ENCODE results near the gene PLEKHO1.
"Not testable (repeated sequence)": the region's sequence is repeated elsewhere in the genome, so short reads cannot be mapped to it uniquely, and the experiment has no call there.

PLEKHO1 gene, protein sequence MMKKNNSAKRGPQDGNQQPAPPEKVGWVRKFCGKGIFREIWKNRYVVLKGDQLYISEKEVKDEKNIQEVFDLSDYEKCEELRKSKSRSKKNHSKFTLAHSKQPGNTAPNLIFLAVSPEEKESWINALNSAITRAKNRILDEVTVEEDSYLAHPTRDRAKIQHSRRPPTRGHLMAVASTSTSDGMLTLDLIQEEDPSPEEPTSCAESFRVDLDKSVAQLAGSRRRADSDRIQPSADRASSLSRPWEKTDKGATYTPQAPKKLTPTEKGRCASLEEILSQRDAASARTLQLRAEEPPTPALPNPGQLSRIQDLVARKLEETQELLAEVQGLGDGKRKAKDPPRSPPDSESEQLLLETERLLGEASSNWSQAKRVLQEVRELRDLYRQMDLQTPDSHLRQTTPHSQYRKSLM

DNA sequence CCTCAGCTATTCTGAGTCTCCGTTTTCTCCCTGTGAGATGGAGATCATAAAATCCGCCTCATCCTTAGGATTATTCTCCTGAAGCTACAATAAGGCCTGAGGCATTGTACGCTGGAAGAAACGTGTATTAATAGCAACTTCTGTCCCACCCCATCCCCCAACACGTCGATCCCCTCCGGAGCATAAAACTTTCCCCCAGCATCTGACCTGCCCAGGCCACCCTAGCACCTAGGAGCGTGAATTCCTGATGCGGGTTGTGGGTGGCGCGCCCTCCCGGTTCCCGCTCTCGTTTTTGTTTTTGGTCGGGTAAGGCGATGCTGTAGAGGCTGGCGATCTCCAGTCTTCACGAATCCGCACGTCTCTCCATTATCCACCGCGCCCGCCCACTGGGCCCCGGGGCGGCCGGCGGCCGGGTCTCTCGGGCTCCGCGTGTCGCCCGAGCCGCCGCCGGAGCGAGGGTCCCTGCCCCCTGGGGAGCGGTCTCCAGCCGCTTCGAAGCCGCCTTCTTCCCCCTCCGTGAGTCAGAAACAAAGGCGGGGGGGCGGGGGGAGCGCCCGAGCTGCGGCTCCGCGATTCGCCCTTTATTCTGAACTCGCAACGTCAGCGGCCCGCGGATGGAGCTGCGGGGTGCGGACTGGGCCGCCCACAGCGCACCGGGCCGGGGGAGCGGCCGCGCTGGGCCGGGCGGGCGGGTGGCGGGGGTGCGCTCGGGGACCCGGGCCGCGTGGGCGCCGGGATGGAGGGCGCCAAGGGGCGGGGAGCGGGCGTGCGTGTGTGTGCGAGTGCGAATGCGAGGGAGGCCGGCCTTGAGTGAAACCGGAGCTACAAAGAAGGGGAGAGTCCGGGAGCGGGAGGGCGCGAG is at the start of gene PLEKHO1:
Gene PLEKHO1, plus strand, starts transcription at position 646 of the 862 bp plus-strand sequence. CDS start 342 bp downstream, outside the sequence.
- DNase-seq: peak; percentile 93

DNA sequence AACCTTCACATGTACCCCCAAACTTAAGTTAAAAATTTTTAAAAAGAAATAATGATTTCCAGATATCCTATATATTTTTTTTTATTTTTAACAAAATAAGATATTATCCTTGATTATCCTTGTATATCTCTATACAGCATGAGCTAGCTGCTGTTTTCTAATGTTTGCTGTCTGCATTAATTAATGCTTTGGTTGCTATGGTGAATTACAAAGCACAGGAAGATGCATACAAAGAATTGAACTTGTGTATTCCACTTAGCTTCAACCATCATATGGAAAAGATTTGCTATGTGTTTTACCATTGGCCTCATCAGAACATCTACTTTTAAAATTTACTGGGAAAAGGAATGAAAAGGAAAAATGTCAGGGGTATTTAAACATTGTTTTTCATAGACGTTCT is 46.7 kb upstream of the PLEKHO1 start:
- DNase-seq: no peak

DNA sequence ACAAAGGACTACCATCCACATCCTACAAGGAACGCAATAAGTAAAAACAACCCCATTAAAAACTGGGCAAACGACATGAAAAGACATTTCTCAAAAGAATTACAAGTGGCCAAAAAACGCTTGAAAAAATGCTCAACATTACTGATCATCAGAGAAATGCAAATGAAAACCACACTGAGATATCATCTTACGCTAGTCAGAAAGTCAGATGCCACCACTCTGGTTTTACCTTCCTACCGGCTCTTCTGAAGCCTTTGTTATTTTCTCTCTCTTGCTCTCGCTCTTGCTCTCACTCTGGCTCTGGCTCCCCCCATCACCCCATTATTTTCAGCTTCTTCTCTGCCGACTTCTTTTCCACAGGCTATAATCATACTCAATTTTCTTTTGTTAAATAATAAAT is 43.4 kb upstream of the PLEKHO1 start:
- peak; percentile 10 for DNase-seq

DNA sequence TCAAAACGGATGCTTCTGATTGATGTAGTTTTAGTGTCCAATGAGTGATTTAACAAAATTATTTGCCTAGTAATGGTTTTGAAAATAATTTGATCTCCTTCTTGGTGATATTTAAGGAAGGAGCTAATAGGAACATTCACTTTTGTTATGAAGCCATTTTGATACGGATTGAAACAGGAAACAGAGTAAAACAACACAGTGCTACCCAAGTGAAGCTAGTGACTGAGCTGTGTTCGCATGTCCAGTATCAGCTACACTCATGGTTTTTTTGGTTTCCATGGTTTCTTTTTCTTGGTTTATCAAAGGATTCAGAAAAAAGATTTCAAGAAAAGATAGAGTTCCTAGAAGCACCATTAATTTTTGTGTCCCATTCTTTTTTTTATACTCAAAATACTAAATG is 40.1 kb upstream of the PLEKHO1 start:
- DNase-seq: no peak

DNA sequence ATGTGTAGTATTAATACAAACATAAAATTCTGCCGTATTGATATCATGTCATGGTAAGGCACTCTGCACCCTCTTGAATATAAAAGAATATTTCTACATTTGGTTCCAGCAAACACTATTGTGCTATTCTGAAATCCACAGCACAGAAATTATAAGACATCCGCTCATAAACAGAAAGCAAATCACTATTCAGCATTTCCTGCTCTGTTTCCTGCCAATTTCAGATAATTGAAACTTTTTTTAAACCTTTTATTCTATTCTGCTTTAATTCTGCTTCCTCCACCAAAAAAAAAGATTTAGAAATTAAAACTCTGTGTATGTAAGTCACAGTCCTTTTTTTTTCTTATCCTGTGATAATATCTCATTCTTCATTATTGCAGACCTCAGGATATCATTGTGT is 39.6 kb upstream of the PLEKHO1 start:
- no peak for DNase-seq

DNA sequence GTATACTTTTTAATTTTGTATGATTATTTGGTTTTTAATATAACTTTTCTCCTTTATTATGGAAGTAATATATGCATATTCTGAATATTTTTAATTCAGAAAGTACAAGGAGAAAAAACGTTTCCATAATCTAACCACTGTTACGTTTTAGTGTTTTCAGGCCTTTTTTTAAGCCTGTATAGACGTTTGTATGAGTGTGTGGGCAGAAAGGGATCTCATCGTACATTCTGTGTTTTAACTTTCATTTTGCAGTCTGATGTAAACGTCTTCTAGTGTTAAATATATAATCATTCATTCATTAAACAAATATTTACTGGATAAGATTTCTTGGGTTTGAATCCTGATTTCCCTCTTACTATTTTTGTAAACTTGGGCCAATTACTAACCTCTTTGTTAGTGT is 38.0 kb upstream of the PLEKHO1 start:
- DNase-seq: no peak

DNA sequence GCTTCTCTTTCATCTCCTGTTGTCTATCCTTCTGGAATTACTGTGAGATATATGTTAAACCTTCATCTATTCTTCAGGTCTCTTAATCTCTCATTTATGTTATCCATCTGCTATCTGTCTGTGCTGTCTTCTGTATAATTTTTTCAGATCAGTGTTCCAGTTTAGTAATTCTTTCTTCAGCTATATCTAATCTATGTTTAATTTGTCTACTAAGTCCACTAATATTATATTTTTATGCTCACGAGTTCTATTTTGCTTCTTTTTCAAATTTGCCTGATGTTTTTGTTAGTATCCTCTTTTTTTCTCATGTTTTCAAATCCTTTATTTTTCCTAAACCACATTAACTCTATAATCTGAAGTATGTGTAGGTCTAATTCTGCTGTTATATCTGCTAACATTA is 34.6 kb upstream of the PLEKHO1 start:
- DNase-seq: no peak

DNA sequence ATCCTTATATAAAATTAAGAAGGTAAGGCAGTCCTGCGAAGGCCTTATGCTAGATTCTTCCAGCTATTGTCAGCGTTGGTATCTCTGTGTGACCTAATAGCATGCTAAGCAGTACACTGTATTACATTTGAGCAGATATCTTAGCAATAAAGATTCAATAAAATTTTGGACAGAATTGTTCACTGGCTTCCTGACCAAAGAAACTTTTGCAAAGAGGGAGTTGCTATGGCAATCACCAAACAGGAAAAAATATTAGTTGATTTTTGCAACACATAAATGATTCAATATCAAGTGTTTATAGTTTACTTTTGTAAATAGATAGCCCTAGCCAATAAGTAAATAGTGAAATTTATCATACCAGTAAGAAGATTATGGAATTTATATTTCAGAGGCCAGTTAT is 31.0 kb upstream of the PLEKHO1 start:
- DNase-seq: no peak

DNA sequence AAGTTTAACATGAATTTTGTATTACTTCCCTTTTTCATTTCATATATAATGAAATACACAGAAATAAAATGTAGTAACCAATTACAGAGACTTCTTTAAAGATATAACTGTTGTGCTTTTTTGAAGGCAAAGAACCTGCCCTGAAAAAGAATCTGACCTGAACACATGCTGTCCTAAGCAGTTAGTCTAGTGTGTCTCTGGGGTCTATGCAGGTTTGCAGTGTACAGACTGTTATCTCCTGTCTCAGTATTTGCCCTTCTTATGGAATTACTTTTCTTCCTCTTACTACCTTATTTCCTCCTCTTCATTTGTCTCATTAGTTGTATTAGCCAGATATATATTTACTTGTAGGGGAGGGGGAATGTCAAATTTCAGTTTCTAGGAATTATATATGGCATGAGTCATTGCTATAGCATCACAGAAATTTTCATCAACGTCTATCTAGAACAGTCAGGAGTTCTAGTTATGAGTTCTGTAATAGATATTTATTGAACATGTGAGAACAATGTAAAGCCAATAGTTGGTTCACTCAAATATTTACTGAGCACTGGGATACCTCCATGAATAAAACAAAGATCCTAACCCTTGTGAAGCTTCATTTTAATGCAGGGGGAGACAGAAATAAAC is 28.4 kb upstream of the PLEKHO1 start:
- peak; percentile 51 for DNase-seq

DNA sequence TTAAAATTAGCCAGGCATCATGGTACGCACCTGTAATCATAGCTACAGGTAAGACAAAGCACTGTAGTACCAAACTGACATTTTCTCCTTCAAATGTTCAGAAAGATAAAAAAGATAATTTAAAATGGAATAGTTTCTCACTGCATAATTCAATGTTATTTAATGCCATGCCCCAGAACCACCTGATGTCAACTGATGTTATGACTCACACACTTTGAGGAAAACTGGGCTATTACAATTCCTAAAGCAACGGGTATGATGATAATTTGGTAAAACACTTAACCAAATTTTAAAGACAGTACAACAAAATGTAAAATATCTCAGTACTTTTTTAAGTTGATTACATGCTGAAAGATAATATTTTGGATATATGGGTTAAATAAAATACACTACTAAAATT is 22.9 kb upstream of the PLEKHO1 start:
- DNase-seq: no peak

DNA sequence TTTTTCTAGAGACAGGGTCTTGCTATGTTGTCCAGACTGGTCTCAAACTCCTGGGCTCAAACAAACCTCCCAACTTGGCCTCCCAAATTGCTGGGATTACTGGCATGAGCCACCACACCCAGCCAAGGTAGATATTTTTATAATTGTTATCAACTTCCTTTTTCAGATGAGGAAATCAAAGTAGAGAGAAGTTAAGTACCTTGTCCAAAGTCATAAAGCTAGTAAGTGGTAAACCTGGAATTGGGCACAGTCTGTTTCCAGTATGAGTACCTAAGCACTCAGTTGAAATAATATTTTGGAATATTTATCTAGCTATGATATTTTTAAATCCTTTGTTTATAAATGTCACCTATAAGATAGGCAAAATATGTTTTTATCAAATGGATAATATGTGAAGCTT is 22.3 kb upstream of the PLEKHO1 start:
- DNase-seq: no peak

DNA sequence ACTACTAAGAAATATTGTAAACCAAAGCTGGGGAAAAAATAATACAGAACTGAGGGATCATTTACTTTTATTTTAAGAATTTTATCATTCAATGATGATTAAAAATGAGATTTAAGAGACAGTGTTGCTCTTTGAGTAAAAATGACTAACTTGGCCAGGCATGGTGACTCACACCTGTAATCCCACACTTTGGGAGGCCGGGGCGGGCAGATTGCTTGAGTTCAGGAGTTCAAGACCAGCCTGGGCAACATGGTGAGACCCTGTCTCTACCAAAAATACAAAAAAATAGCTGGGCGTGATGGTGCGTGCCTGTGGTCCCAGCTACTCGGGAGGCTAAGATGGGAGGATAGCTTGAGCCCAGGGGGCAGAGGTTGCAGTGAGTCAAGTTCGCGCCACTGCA is 21.8 kb upstream of the PLEKHO1 start:
- DNase-seq: peak; percentile 38

DNA sequence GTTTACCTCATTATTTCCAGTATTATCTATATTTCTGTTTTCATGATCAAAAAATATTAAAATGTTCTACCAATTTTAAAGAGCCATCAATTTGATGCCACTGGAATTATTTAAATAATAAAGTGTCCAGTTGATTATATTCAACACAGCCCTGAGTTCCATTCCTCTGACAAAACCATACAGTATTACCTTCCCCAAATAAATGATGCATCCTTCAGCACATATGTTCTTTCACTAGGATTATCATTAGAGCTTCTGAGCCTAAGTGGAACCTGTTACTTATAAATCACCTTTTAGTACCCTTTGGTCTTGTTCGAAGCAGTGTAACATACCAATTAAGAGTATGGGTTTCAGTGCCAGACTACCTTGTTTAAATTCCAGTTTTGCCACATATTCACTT is 17.3 kb upstream of the PLEKHO1 start:
- no peak for DNase-seq

DNA sequence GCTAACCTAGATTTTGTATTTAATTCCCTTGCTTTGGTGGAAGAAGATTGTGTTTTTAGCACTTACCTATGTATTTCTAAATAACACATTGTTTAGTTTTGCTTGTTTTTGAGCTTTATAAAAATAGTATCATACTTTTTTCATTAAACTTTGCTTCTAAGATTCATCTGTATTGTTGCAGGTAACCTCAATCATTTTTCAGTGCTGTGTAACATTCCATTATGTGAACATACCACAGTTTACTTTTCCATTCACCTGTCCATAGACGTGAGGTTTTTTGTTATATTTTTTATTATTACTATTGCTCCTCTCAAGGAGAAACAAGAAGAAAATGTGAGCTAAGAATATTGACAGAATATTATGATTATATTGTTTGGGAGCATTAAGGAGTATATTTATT is 15.2 kb upstream of the PLEKHO1 start:
- no peak for DNase-seq

DNA sequence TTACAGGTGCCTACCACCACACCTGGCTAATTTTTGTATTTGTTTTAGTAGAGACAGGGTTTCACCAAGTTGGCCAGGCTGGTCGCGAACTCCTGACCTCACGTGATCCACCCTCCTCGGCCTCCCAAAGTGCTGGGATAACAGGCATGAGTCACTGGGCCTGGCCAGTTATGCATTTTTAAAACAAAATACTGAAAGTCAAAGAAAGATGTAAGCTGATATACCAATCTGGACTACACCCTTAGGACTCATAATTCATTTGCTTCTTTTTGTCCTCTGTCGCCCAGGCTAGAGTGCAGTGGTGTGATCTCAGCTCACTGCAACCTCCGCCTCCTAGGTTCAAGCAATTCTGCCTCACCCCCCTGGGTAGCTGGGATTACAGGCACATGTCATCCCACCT is 14.3 kb upstream of the PLEKHO1 start:
- DNase-seq: not testable (repeated sequence)

DNA sequence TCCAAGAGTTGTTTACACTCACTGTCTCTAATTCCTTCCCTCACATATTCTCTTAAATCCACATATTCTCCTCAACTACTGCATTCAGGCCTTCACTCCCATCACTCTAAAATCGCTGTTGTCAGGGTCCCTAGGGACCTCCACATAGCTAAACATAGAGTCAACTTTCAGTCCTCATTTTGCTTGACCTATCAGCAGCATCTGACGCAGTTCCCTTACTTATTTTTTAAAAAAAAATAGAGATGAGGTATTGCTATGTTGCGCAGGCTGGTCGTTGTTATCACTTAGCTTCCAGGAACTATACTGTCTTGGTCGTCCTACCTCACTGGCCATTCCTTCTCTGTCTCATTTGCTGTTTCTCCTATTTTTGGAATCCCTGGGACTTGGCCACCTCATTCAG is 11.7 kb upstream of the PLEKHO1 start:
- DNase-seq: no peak

DNA sequence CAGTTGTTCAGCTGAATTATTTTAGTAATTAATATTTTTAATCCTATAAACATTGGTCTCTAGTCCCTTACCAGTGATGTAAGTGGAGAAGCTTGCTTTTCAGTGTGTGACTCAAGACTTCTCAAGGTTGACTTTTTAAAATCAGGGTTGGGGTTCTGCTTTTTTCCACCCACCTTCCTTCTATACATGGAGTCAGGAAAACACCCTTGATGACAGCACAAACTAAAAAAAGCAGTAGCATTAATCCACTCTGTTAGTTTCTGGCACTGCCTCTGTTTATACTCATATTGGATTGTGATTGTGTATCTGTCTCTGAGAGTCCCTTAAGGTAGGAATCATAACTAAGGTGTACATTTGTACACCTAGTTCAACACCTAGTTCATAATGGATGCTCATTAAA is 8.3 kb upstream of the PLEKHO1 start:
- no peak for DNase-seq

DNA sequence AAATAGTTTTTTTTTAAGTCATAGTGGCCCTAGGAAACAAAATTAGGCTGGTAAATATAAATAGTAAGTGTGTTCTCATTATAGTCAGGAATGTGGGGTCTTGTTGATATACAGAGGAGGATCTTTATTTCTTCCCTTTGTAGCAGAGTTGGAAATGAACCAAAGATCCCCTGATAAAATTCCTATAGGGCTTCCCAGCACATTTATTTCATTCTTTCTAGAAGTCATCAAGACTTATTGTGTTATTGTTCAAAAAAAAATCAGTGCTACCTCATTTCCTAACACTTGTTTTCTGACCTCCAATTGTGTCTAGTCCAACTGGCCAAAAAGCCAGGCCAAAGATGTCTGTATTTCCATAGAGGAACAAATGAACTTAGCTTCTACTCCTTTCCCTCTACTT is 7.6 kb upstream of the PLEKHO1 start:
- DNase-seq: no peak

DNA sequence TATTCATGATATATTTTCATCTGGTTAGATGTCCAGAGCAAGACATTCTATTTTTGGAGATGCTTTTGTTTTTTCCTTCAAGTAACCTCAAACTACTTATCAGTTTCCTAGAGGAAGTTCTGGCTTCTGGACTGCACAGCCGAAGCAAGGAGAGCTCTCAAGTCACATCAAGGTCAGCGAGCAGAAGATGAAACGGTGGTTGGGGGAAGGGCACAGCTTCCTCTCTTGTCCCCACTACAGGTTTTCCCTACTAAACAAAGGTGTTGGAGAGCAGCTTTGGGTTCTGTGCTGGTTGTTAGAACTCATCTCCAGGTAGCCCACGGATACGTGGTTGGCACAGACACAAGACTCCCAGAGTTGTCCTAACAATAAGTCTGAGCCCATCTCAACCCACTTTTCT is 5.1 kb upstream of the PLEKHO1 start:
- no peak for DNase-seq

DNA sequence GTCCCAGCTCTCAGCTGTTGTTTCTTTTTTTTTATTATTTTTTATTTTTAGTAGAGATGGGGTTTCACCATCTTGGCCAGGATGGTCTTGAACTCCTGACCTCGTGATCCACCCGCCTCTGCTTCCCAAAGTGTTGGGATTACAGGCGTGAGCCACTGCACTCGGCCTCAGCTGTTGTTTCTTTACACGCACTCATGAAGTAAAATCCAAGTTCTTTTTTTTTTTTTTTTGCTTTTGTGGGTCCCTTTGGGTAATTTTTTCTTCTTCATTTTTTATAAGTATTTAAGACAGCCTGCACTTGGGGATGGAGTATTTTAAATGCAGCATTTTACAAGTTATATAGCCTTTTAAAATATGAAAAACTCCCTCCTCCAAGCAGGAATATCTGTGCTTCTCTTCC is 3.7 kb upstream of the PLEKHO1 start:
- not testable (repeated sequence) for DNase-seq

DNA sequence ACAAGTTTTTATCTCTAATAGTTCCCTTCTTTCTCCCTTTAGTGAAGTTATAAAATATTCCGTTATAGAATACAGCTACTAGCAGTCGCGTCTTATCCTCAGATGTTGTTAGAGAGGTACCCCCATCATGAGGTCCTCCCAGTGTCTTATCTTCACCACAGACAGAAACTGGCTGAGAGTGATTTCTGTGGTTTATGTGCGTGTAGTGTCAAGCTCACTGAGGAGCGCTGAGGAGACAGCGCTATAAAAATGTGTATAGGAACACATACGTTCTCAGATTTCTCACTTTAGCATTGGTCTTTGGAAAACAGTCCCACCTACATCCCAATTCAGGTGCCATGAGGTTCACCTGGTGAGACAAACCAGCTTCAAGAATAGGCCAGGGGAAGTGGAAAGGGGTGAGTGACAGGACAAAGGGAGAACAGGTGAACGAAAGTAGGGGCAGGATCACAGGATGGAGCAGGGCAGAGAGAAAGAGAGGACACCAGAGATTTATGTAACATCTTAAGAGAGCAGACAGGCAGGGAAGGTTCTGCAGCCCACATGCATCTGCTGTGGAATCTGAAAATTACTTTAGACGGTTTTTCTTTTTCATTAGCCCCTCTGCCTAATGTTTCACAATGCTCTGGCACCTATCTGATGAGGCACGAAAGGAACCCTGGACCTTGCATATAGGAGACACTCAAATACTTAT is 2.7 kb upstream of the PLEKHO1 start:
- no peak for DNase-seq

DNA sequence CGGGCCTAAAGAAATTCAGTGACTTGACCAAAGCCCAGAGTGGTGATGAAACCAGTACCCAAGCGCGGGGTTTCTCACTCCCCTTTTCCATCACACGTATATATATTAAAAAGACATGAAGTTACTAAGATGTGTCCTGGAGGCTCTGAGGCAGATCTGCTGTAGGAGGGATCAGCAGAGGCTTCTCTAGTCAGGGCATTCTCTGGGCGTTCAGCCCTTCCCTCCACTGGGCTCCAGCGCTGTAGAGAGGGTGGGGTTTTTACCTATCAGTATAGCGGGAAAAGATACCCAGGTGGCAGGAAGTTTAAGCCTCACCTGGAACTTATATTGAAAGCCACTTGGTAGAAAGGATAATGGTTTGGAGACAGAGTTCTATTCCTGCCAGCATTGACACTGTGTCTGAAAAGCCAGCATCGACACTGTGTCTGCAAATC is 862 bp upstream of the PLEKHO1 start:
- DNase-seq: peak; percentile 49

Measured in fibroblast of skin of right biceps (primary cell).